Peyer's patch (tissue), 4 donors: ENCODE measurements around the gene IDS.

ENCODE experiments used
- CTCF ChIP-seq, 6 experiments: fragments of 450-650 bp in 4 of 6; fragments of 200-600 bp in 2 of 6; sonication (generic) in 1 of 6; IDR thresholded peaks; one replicate each; pipeline ENCODE4 v1.5.1; 2017 to 2019; ENCODE audit warnings: antibody characterized with exemption in 6 of 6, mild to moderate bottlenecking in 3 of 6, moderate library complexity in 1 of 6
- POLR2A ChIP-seq, 2 donors: fragments of 450-650 bp; IDR thresholded peaks; one replicate each; pipeline ENCODE4 v1.5.1; 2017; ENCODE audit warnings: antibody characterized with exemption in 2 of 2, mild to moderate bottlenecking in 2 of 2, moderate library complexity in 2 of 2

- no peak for TF ChIP-seq POLR2A (IDR thresholded peaks at IDR 0.05)
- no peak for TF ChIP-seq CTCF (IDR thresholded peaks at IDR 0.05)
These were observed 15.0 kb downstream of the IDS start for GRCh38 chrX:149490100-149490499.
